HUES48 (cell line): Measurements from ENCODE around the gene SATB2.

Source experiments
- H3K27ac ChIP-seq: one replicate; pipeline ENCODE4 v1.7.0; 2013; ENCODE audit warnings: low read depth, low read length, inconsistent platforms
- H3K27me3 ChIP-seq: 2 replicates; pipeline ENCODE4 v1.6.1; 2013; ENCODE audit warnings: mild to moderate bottlenecking, low read length; ENCODE audit not compliant: control insufficient read depth, insufficient read depth
- H3K36me3 ChIP-seq: 2 replicates; pipeline ENCODE4 v1.6.1; 2013; ENCODE audit warnings: low read length; ENCODE audit not compliant: control insufficient read depth, insufficient read depth
- H3K4me1 ChIP-seq: 2 replicates; pipeline ENCODE4 v1.6.1; 2013; ENCODE audit warnings: mild to moderate bottlenecking, low read length; ENCODE audit not compliant: control insufficient read depth, insufficient read depth
- H3K4me3 ChIP-seq: 2 replicates; pipeline ENCODE4 v1.5.1; 2013; ENCODE audit warnings: mild to moderate bottlenecking, low read depth, low read length
- H3K9ac ChIP-seq: 2 replicates; pipeline ENCODE4 v1.6.1; 2013; ENCODE audit warnings: mild to moderate bottlenecking, low read depth, low read length, moderate library complexity
- H3K9me3 ChIP-seq: 2 replicates; pipeline ENCODE4 v1.6.1; 2013; ENCODE audit warnings: low read length; ENCODE audit not compliant: control insufficient read depth, insufficient read depth

Gene SATB2

GRCh38 chr2:199316851-199317250 is 140.9 kb downstream of the SATB2 start:
- Histone ChIP-seq H3K4me1 (0 out of 2 replicates have a peak, but pooled peaks cover 6% of the 10 kb centered on the region), H3K27me3 (no peaks in the 10 kb centered on the region), H3K9ac (no peak overlapping the region), H3K27ac (no peak overlapping the region), H3K9me3 (no peaks in the 10 kb centered on the region), H3K4me3 (no peak overlapping the region), H3K36me3 (no peaks in the 10 kb centered on the region)

GRCh38 chr2:199315299-199316179 is 142.2 kb downstream of the SATB2 start:
- no peak overlapping the region for H3K27ac ChIP-seq
- no peak overlapping the region for H3K9ac ChIP-seq
- H3K4me1 ChIP-seq, result 0 out of 2 replicates have a peak, but pooled peaks cover 1% of the 10 kb centered on the region

GRCh38 chr2:199312931-199313330 is 144.8 kb downstream of the SATB2 start:
- no peak overlapping the region for H3K4me3 ChIP-seq
- no peaks in the 10 kb centered on the region for H3K4me1 ChIP-seq
- H3K36me3 ChIP-seq, result no peaks in the 10 kb centered on the region

More at GRCh38 chr2:199315299-199316179, 142.2 kb downstream of the SATB2 start:
- H3K36me3 ChIP-seq, result no peaks in the 10 kb centered on the region
- no peak overlapping the region for H3K4me3 ChIP-seq
- H3K9me3 ChIP-seq, result no peaks in the 10 kb centered on the region
- H3K27me3 ChIP-seq, result no peaks in the 10 kb centered on the region

GRCh38 chr2:199310771-199311585 is 146.8 kb downstream of the SATB2 start:
- Histone ChIP-seq H3K4me3 (no peak overlapping the region), H3K4me1 (no peaks in the 10 kb centered on the region), H3K9me3 (no peaks in the 10 kb centered on the region), H3K36me3 (no peaks in the 10 kb centered on the region), H3K27me3 (no peaks in the 10 kb centered on the region), H3K9ac (no peak overlapping the region), H3K27ac (no peak overlapping the region)

More at GRCh38 chr2:199312931-199313330, 144.8 kb downstream of the SATB2 start:
- no peaks in the 10 kb centered on the region for H3K9me3 ChIP-seq
- H3K9ac ChIP-seq, result no peak overlapping the region
- no peaks in the 10 kb centered on the region for H3K27me3 ChIP-seq
- no peak overlapping the region for H3K27ac ChIP-seq

- Histone ChIP-seq H3K27ac (no peak overlapping the region), H3K9ac (no peak overlapping the region), H3K4me3 (no peak overlapping the region), H3K27me3 (no peaks in the 10 kb centered on the region), H3K4me1 (no peaks in the 10 kb centered on the region), H3K36me3 (no peaks in the 10 kb centered on the region), H3K9me3 (no peaks in the 10 kb centered on the region)
These were observed 147.8 kb downstream of the SATB2 start for GRCh38 chr2:199309973-199310372.

DNA sequence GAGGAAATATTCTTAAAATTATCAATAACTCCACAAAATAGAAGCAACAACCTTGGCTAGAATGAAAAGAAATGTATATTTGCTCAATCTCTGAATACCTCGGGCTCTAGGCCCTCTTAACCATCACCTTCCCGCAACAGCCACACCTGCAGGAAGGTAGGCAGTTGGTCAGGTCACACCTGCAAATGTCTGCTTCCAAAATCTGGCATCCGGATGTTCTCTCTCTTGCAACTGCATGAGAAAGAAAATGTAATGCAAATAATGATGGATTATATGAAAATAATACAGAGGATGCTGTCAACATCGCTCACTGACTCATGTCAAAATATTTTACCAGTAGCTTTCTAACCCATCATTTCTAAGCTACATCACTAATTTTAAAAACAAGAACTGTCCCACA is 148.3 kb downstream of the SATB2 start:
- no peaks in the 10 kb centered on the region for H3K4me1 ChIP-seq
- no peak overlapping the region for H3K4me3 ChIP-seq
- no peak overlapping the region for H3K9ac ChIP-seq
- no peaks in the 10 kb centered on the region for H3K9me3 ChIP-seq
- H3K27me3 ChIP-seq, result no peaks in the 10 kb centered on the region
- H3K36me3 ChIP-seq, result no peaks in the 10 kb centered on the region
- H3K27ac ChIP-seq, result no peak overlapping the region

DNA sequence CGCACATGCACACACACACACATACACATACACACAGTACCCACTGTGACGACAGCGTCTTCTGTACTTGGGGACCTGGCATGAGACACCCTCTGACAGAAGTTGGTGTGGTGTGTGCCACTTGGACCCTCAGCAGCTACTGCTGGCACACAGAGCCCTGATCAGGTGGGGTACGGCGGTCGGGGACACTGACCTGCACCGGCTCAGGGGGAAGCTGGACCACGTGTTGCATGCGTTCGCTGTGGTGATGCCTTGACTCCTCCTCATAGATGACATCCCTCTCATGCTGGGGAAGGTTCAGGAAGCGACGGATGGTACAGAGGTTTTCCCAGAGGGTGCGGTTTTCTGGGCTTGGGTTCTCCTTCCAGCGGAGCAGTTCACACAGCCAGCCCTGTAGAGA is 149.2 kb downstream of the SATB2 start:
- Histone ChIP-seq H3K4me1 (peaks cover 5% of the 10 kb centered on the region; the same call in 1 of the 2 replicates), H3K27ac (no peak overlapping the region), H3K4me3 (no peak overlapping the region), H3K9ac (no peak overlapping the region), H3K9me3 (no peaks in the 10 kb centered on the region), H3K27me3 (no peaks in the 10 kb centered on the region), H3K36me3 (no peaks in the 10 kb centered on the region)

DNA sequence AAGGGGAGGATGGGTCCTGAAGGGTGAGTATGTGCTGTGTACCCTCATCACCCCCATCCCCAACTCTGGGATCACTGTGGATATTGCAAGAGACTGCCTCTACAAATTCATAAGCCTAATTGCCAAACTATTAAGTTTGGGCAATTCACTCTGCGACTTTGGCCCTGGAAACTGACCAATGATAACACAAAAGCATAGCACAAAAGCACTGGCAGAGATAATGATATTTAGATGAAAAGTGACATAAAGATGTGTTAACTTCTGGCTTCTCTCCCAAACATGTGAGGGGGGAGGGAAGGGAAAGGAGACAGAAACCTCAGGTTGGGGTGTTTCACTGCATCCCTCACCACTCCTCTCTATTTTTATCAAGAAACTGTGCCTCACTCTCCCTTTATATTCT is 150.3 kb downstream of the SATB2 start:
- peaks cover 9% of the 10 kb centered on the region; the same call in 1 of the 2 replicates for H3K4me1 ChIP-seq
- H3K4me3 ChIP-seq, result no peak overlapping the region
- no peak overlapping the region for H3K27ac ChIP-seq
- H3K9me3 ChIP-seq, result no peaks in the 10 kb centered on the region
- no peak overlapping the region for H3K9ac ChIP-seq
- H3K36me3 ChIP-seq, result no peaks in the 10 kb centered on the region
- H3K27me3 ChIP-seq, result no peaks in the 10 kb centered on the region

DNA sequence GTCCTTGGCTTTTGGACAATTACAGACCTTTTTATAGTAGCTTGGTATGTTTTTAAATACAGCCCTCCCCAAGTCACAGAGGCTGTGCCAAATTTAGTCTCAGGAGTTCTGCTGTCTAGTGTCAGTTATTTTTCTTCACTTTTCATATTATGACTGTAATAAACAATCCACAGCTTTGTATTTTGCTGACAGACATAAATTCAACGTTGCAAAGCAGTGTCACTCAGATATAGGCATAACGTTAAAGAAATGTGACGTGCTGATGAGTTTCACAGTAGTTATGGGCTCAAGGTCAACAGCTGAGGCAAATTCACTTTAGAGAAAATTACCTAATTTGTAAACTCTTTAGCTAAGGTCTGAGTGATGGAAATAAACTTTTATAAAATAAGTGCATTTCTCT is 151.6 kb downstream of the SATB2 start:
- Histone ChIP-seq H3K36me3 (no peaks in the 10 kb centered on the region), H3K9me3 (no peaks in the 10 kb centered on the region), H3K9ac (no peak overlapping the region), H3K27ac (no peak overlapping the region), H3K4me3 (no peak overlapping the region), H3K27me3 (no peaks in the 10 kb centered on the region), H3K4me1 (peaks cover 9% of the 10 kb centered on the region; the same call in 1 of the 2 replicates)

- peaks cover 9% of the 10 kb centered on the region; the same call in 1 of the 2 replicates for H3K4me1 ChIP-seq
These were observed 154.0 kb downstream of the SATB2 start for GRCh38 chr2:199303728-199304177.

DNA sequence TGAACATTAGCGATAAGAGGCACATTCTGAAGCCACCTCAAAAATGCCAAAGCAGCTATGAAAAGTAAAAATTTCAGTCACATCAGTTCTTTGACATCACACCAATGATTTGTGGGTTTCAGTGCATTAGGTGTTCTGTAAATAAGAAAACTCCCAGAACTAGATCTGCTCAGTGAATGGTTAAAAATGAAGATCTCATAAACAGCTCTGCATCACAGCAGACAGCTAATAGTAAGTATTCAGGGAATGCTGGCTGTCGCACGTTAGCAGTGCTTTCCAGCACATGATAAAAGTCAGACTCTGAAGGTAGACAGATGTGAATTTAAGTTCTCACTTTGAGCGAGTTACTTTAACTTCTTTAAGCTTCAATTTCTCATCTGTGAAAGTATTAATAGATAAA is 154.9 kb downstream of the SATB2 start:
- Histone ChIP-seq H3K36me3 (no peaks in the 10 kb centered on the region), H3K4me1 (peaks cover 9% of the 10 kb centered on the region; the same call in 1 of the 2 replicates), H3K27me3 (no peaks in the 10 kb centered on the region), H3K27ac (no peak overlapping the region), H3K9me3 (no peaks in the 10 kb centered on the region), H3K9ac (no peak overlapping the region), H3K4me3 (no peak overlapping the region)

More at GRCh38 chr2:199303728-199304177, 154.0 kb downstream of the SATB2 start:
- Histone ChIP-seq H3K27me3 (no peaks in the 10 kb centered on the region), H3K36me3 (no peaks in the 10 kb centered on the region), H3K9ac (no peak overlapping the region), H3K9me3 (no peaks in the 10 kb centered on the region), H3K27ac (no peak overlapping the region), H3K4me3 (no peak overlapping the region)
